Left ventricle myocardium inferior (tissue), 1 donor: Measurements from ENCODE around the gene EIF2B2. TPM values are rescaled to one million over a fixed set of nuclear protein-coding genes. Genes with fewer than 3 reads are reported as not detected.

Experiments
- DNase-seq: peaks from one replicate; pipeline ENCODE4 v3.0.0-alpha.2; 2020
- H3K27ac ChIP-seq: fragments of 200-600 bp; replicated peaks from 2 replicates; pipeline ENCODE4 v1.8.0; 2021
- H3K27me3 ChIP-seq: fragments of 200-600 bp; 2 replicates; pipeline ENCODE4 v1.8.0; 2021; ENCODE audit warnings: low read depth
- H3K36me3 ChIP-seq: fragments of 200-600 bp; 2 replicates; pipeline ENCODE4 v1.8.0; 2021
- H3K4me1 ChIP-seq: fragments of 200-600 bp; 2 replicates; pipeline ENCODE4 v1.8.0; 2021
- H3K4me3 ChIP-seq: fragments of 200-600 bp; 2 replicates; pipeline ENCODE4 v1.8.0; 2021; ENCODE audit warnings: mild to moderate bottlenecking, moderate library complexity
- H3K9me3 ChIP-seq: fragments of 200-600 bp; replicated peaks from 2 replicates; pipeline ENCODE4 v1.8.0; 2021
- intact Hi-C: fragments of 100-400 bp; cut with micrococcal nuclease; formaldehyde crosslinking; loops from one replicate; pipeline ENCODE4 v1.11.0; 2022
- total RNA-seq: library from RNA; stranded (reverse); fragmentation: NEBNext Ultra II Directional; extraction: Animal tissue kit (Norgen Biotek cat#: 25700); gene quantifications from one replicate; pipeline ENCODE4 v1.2.1, GENCODE V29; 2021
- TF ChIP-seq, protein P1 (sequence below): fragments of 200-600 bp; IDR thresholded peaks from 2 replicates; pipeline ENCODE4 v1.8.0; 2021; ENCODE audit warnings: antibody characterized with exemption, mild to moderate bottlenecking, borderline replicate concordance
- donor health status: DM: no; HTN: yes; CAD: no; lungs with severe emphysema.

Gene EIF2B2
- total RNA-seq, 1 donor from 2014 or later = 31.5 TPM

DNA sequence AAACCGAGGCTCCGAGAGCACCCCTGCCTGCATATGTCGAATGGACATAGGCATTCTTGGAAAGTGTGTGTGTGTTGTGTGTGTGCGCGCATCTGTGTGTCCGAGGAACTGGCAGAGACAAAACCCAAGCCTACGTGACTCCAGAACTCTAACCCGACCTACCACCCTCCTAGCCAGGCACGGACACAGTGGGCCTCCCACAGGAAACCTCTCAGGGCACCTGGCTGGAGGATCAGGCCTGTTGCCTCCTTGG, 46.8 kb upstream of the EIF2B2 start:
- peaks cover 52% of the 10 kb centered on the region for H3K4me1 ChIP-seq
- peak overlapping the region; percentile 77 for H3K4me3 ChIP-seq

DNA sequence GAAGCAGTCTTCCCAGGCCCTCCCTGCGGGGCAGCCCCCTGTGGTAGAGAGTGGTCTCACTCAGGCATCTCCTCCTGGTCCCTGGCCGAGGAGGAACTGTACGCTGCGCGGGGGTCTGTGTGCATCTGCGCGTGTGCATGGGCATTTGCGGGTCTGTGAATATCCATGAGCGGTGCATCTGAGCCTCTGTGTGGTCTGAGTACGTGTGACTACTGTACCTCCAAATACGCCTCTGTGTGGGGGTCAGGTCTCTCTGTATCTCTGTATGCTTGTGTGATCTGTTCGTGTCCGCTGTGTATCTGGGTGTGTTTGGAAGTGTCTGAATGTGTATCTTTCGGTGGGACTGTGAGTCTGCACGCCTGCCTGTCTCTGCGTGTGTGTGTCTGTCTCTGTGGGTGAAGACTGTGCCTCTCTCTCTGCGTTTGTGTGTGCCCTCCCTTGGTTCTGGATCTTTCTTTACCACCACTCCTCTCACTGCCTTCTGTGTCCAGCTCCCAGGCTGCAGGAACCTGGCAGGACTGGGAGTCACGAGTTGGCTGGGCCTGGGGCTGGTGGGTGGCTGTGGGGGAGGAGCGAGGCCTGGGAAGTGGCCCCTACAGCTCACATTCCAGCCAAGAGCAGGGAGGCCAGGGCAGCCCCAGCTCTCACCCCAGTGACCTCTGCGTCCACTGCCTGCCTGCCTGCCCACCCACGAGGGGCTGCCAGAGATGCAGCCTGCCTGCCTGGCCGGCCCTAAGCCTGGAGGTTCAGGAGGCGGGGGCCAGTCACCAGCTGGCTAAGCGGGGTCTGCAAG, 46.2 kb upstream of the EIF2B2 start:
- Histone ChIP-seq H3K9me3 (no peaks in the 10 kb centered on the region), H3K27ac (no peak overlapping the region), H3K36me3 (no peaks in the 10 kb centered on the region), H3K4me1 (peaks cover 47% of the 10 kb centered on the region), H3K4me3 (peak overlapping the region; percentile 77), H3K27me3 (no peaks in the 10 kb centered on the region)
- intact Hi-C loops = no loop called here
- no peak for DNase-seq
- TF ChIP-seq, protein P1, sequence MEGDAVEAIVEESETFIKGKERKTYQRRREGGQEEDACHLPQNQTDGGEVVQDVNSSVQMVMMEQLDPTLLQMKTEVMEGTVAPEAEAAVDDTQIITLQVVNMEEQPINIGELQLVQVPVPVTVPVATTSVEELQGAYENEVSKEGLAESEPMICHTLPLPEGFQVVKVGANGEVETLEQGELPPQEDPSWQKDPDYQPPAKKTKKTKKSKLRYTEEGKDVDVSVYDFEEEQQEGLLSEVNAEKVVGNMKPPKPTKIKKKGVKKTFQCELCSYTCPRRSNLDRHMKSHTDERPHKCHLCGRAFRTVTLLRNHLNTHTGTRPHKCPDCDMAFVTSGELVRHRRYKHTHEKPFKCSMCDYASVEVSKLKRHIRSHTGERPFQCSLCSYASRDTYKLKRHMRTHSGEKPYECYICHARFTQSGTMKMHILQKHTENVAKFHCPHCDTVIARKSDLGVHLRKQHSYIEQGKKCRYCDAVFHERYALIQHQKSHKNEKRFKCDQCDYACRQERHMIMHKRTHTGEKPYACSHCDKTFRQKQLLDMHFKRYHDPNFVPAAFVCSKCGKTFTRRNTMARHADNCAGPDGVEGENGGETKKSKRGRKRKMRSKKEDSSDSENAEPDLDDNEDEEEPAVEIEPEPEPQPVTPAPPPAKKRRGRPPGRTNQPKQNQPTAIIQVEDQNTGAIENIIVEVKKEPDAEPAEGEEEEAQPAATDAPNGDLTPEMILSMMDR = no peak

More for the DNA sequence above, 46.8 kb upstream of the EIF2B2 start:
- TF ChIP-seq, protein P1 = no peak
- Histone ChIP-seq H3K27ac (peak overlapping the region; percentile 75), H3K27me3 (no peaks in the 10 kb centered on the region), H3K36me3 (no peaks in the 10 kb centered on the region), H3K9me3 (no peaks in the 10 kb centered on the region)
- intact Hi-C loops = no loop called here
- DNase-seq = no peak

DNA sequence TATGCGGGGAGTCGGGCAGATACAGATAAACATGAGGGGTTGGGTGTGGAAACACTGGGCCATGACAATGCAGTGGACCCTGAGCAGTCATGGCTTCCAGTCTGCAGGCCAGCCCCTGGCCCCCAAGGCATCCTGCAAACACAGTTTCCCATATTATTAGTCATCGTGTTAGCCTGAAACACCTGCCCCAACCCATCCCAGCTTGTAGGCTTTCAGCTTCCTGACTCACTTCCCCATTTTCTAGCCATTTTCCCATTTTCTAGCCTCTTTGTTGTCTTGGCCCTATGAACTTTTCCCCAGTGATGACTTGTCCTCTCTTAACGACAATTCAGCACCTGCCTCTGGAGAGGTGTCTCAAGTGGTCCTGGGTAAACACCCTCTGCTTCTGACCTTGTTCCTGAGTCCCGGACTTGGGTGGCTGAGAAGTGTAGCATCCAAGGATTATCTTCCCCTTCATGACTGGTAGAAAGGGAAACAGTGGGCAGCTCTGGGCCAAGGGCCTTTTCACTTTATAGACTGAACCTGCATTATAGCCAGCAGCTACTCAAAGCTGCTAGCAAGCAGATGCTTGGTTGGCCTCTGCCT, 43.0 kb upstream of the EIF2B2 start:
- H3K4me3 ChIP-seq = no peak overlapping the region
- no peaks in the 10 kb centered on the region for H3K27me3 ChIP-seq
- no peaks in the 10 kb centered on the region for H3K36me3 ChIP-seq
- H3K4me1 ChIP-seq = peaks cover 32% of the 10 kb centered on the region
- no peak for DNase-seq
- H3K27ac ChIP-seq = no peak overlapping the region
- no peaks in the 10 kb centered on the region for H3K9me3 ChIP-seq
- TF ChIP-seq, protein P1 = no peak
- intact Hi-C loops = no loop called here

DNA sequence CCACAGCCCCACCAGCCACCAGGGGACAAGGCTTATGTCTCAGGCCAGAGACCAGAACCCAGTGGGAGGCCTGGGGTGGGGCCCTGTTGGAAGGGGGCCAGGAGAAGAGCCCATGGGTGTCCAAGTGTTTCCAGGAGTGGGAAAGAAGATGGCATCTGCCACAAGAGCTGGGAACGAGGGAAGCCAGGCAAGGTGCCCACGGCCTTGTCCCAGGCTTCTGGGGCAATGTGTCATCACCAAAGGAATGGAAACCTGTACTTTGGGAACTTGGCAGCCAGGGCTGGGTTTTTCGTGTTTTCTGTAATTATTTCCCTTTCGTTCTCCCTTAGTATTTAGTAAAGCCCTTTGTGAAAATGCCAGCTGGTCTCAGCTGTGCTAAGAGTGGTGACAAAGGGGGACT, 42.0 kb upstream of the EIF2B2 start:
- TF ChIP-seq, protein P1 = no peak
- no peaks in the 10 kb centered on the region for H3K9me3 ChIP-seq
- no peaks in the 10 kb centered on the region for H3K36me3 ChIP-seq
- peaks cover 33% of the 10 kb centered on the region for H3K4me1 ChIP-seq
- no peak for DNase-seq
- intact Hi-C loops = no loop called here
- no peak overlapping the region for H3K27ac ChIP-seq
- H3K27me3 ChIP-seq = no peaks in the 10 kb centered on the region
- H3K4me3 ChIP-seq = no peak overlapping the region

DNA sequence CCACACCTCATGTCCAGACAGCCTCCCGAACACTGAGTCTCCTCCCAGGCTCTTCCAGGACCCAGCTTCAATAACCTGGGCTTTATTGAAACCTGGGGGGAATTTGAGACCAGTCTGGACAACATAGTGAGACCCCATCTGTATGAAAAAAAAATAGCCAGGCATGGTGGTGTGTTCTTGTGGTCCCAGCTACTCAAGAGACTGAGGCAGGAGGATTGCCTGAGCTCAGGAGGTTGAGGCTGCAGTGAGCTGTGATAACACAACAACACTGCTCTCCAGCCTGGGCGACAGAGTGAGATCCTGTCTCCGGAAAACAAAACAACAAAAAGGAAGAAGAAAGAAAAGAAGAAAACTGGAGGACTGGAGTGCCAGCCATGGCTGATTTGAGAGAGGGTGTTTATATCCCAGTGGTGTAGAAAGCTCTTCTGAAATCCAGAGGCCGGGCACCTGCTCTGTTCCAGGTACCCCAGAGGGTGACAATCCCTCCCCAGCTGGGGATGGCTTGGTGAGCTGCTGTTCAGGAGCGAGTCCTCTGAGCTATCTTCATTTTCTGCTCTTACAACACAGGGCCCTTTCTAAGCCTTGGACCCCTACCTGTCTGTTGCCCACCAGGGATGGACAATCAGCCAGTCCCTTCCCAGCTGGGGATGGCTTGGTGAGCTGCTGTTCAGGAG, 41.3 kb upstream of the EIF2B2 start:
- intact Hi-C loops = no loop called here
- TF ChIP-seq, protein P1 = no peak
- Histone ChIP-seq H3K9me3 (no peaks in the 10 kb centered on the region), H3K4me1 (peaks cover 32% of the 10 kb centered on the region), H3K4me3 (no peak overlapping the region), H3K27ac (no peak overlapping the region), H3K27me3 (no peaks in the 10 kb centered on the region), H3K36me3 (no peaks in the 10 kb centered on the region)
- DNase-seq = no peak
